Activated naive CD4-positive, alpha-beta T cell treated with anti-CD3 and anti-CD28 coated beads, Interleukin-2, amount 10 ng/mL, durations not matched to agents 7 days and 5 days (primary cell): Measurements from ENCODE around the gene LAMA2.

Experiments used
- CTCF ChIA-PET: fragments of 350-600 bp; sonication (Branson Sonifier 250); formaldehyde crosslinking; loops from one replicate; lab custom pipeline; 2021; ENCODE audit warnings: antibody characterized with exemption; lab: Charles Lee
- DNase-seq: peaks from one replicate; pipeline ENCODE4 v3.0.0-alpha.2; 2020
- H3K27ac Mint-ChIP-seq: one replicate; pipeline ENCODE4 v1.8.0; 2021; ENCODE audit warnings: mild to moderate bottlenecking, moderate library complexity, mixed read lengths
- H3K27me3 Mint-ChIP-seq: one replicate; pipeline ENCODE4 v1.8.0; 2021; ENCODE audit warnings: mild to moderate bottlenecking, mixed read lengths
- H3K36me3 Mint-ChIP-seq: one replicate; pipeline ENCODE4 v1.8.0; 2021; ENCODE audit warnings: mixed read lengths
- H3K4me1 Mint-ChIP-seq: one replicate; pipeline ENCODE4 v1.8.0; 2021; ENCODE audit warnings: mixed read lengths
- H3K4me3 Mint-ChIP-seq: one replicate; pipeline ENCODE4 v1.8.0; 2021; ENCODE audit warnings: mild to moderate bottlenecking, moderate library complexity, mixed read lengths
- H3K9me3 Mint-ChIP-seq: one replicate; pipeline ENCODE4 v1.8.0; 2021; ENCODE audit warnings: mixed read lengths

Gene LAMA2

GRCh38 chr6:129478379-129478778 is 595.4 kb downstream of the LAMA2 start:
- CTCF ChIA-PET: no interaction called here
- Mint-ChIP-seq H3K4me1 (no peaks in the 10 kb centered on the region), H3K27ac (no peak overlapping the region), H3K4me3 (no peak overlapping the region), H3K27me3 (no peaks in the 10 kb centered on the region), H3K9me3 (no peaks in the 10 kb centered on the region), H3K36me3 (no peaks in the 10 kb centered on the region)
- DNase-seq: no peak

GRCh38 chr6:129481706-129482105 is 598.8 kb downstream of the LAMA2 start:
- Mint-ChIP-seq H3K4me1 (no peaks in the 10 kb centered on the region), H3K4me3 (no peak overlapping the region), H3K27me3 (no peaks in the 10 kb centered on the region), H3K27ac (no peak overlapping the region), H3K36me3 (no peaks in the 10 kb centered on the region), H3K9me3 (no peaks in the 10 kb centered on the region)
- CTCF ChIA-PET: no interaction called here
- DNase-seq: no peak

GRCh38 chr6:129485746-129486145 is 602.8 kb downstream of the LAMA2 start:
- H3K27ac Mint-ChIP-seq: no peak overlapping the region
- H3K27me3 Mint-ChIP-seq: no peaks in the 10 kb centered on the region
- no peak for DNase-seq
- H3K4me1 Mint-ChIP-seq: peaks cover 23% of the 10 kb centered on the region
- CTCF ChIA-PET: interaction anchor here (0.6 to 1.1 kb wide), 2 partner anchors 9 to 14 kb away, joined by 3 to 5 read pairs; no protein-coding TSS in a partner anchor
- H3K4me3 Mint-ChIP-seq: no peak overlapping the region
- H3K36me3 Mint-ChIP-seq: no peaks in the 10 kb centered on the region
- H3K9me3 Mint-ChIP-seq: no peaks in the 10 kb centered on the region

GRCh38 chr6:129486327-129486726 is 603.4 kb downstream of the LAMA2 start:
- Mint-ChIP-seq H3K9me3 (no peaks in the 10 kb centered on the region), H3K4me1 (peaks cover 29% of the 10 kb centered on the region), H3K27ac (no peak overlapping the region), H3K4me3 (no peak overlapping the region), H3K27me3 (no peaks in the 10 kb centered on the region), H3K36me3 (no peaks in the 10 kb centered on the region)
- no peak for DNase-seq
- CTCF ChIA-PET: no interaction called here

- Mint-ChIP-seq H3K27ac (no peak overlapping the region), H3K36me3 (no peaks in the 10 kb centered on the region), H3K4me1 (peaks cover 34% of the 10 kb centered on the region), H3K4me3 (no peak overlapping the region), H3K27me3 (no peaks in the 10 kb centered on the region), H3K9me3 (no peaks in the 10 kb centered on the region)
- no peak for DNase-seq
- CTCF ChIA-PET: interaction anchor here (0.9 kb wide), 1 partner anchor 9 kb away, joined by 3 read pairs; no protein-coding TSS in a partner anchor
These were observed 605.4 kb downstream of the LAMA2 start for GRCh38 chr6:129488313-129488712.

- Mint-ChIP-seq H3K27ac (no peak overlapping the region), H3K36me3 (no peaks in the 10 kb centered on the region), H3K4me3 (no peak overlapping the region), H3K27me3 (no peaks in the 10 kb centered on the region), H3K4me1 (peaks cover 34% of the 10 kb centered on the region), H3K9me3 (no peaks in the 10 kb centered on the region)
- CTCF ChIA-PET: interaction anchor here (1.0 to 2.5 kb wide), 4 partner anchors 9 to 447 kb away, joined by 3 to 10 read pairs (median 4); no protein-coding TSS in a partner anchor
- no peak for DNase-seq
These were observed 606.4 kb downstream of the LAMA2 start for GRCh38 chr6:129489215-129489765.

GRCh38 chr6:129490521-129491255 is 607.8 kb downstream of the LAMA2 start:
- peak overlapping the region; percentile 51 for H3K4me3 Mint-ChIP-seq
- H3K9me3 Mint-ChIP-seq: no peaks in the 10 kb centered on the region
- H3K27ac Mint-ChIP-seq: peak overlapping the region; percentile 93
- no peaks in the 10 kb centered on the region for H3K27me3 Mint-ChIP-seq
- H3K36me3 Mint-ChIP-seq: no peaks in the 10 kb centered on the region
- peak; percentile 64 for DNase-seq
- peaks cover 40% of the 10 kb centered on the region for H3K4me1 Mint-ChIP-seq
- CTCF ChIA-PET: interaction anchor here (0.6 to 2.5 kb wide), 5 partner anchors 9 to 732 kb away, joined by 3 to 10 read pairs (median 3); partner anchors contain the start of gene SAMD3

- Mint-ChIP-seq H3K27ac (peak overlapping the region; percentile 93), H3K36me3 (no peaks in the 10 kb centered on the region), H3K9me3 (no peaks in the 10 kb centered on the region), H3K27me3 (no peaks in the 10 kb centered on the region), H3K4me3 (no peak overlapping the region), H3K4me1 (peaks cover 42% of the 10 kb centered on the region)
- DNase-seq: no peak
- CTCF ChIA-PET: interaction anchor here (0.8 to 2.5 kb wide), 3 partner anchors 10 to 119 kb away, joined by 3 to 10 read pairs (median 3); no protein-coding TSS in a partner anchor
These were observed 608.5 kb downstream of the LAMA2 start for GRCh38 chr6:129491436-129491835.

GRCh38 chr6:129492260-129492659 is 609.3 kb downstream of the LAMA2 start:
- Mint-ChIP-seq H3K4me1 (peaks cover 42% of the 10 kb centered on the region), H3K36me3 (no peaks in the 10 kb centered on the region), H3K27me3 (no peaks in the 10 kb centered on the region), H3K9me3 (no peaks in the 10 kb centered on the region), H3K27ac (no peak overlapping the region), H3K4me3 (no peak overlapping the region)
- DNase-seq: no peak
- CTCF ChIA-PET: interaction anchor here (0.8 kb wide), 1 partner anchor 33 kb away, joined by 3 read pairs; no protein-coding TSS in a partner anchor

GRCh38 chr6:129493354-129493902 is 610.5 kb downstream of the LAMA2 start:
- no peaks in the 10 kb centered on the region for H3K27me3 Mint-ChIP-seq
- CTCF ChIA-PET: no interaction called here
- no peak overlapping the region for H3K27ac Mint-ChIP-seq
- H3K36me3 Mint-ChIP-seq: no peaks in the 10 kb centered on the region
- H3K4me3 Mint-ChIP-seq: no peak overlapping the region
- H3K4me1 Mint-ChIP-seq: peaks cover 42% of the 10 kb centered on the region
- no peaks in the 10 kb centered on the region for H3K9me3 Mint-ChIP-seq
- no peak for DNase-seq

- no peaks in the 10 kb centered on the region for H3K9me3 Mint-ChIP-seq
- CTCF ChIA-PET: interaction anchor here (1.3 kb wide), 1 partner anchor 281 kb away, joined by 3 read pairs; no protein-coding TSS in a partner anchor
- peaks cover 42% of the 10 kb centered on the region for H3K4me1 Mint-ChIP-seq
- H3K27ac Mint-ChIP-seq: no peak overlapping the region
- H3K4me3 Mint-ChIP-seq: no peak overlapping the region
- no peaks in the 10 kb centered on the region for H3K36me3 Mint-ChIP-seq
- H3K27me3 Mint-ChIP-seq: no peaks in the 10 kb centered on the region
- DNase-seq: no peak
These were observed 611.2 kb downstream of the LAMA2 start for GRCh38 chr6:129494099-129494498.

- peaks cover 42% of the 10 kb centered on the region for H3K4me1 Mint-ChIP-seq
- CTCF ChIA-PET: interaction anchor here (1.3 kb wide), 1 partner anchor 281 kb away, joined by 3 read pairs; no protein-coding TSS in a partner anchor
- no peaks in the 10 kb centered on the region for H3K36me3 Mint-ChIP-seq
- no peak for DNase-seq
- no peak overlapping the region for H3K27ac Mint-ChIP-seq
- no peaks in the 10 kb centered on the region for H3K27me3 Mint-ChIP-seq
- no peak overlapping the region for H3K4me3 Mint-ChIP-seq
- no peaks in the 10 kb centered on the region for H3K9me3 Mint-ChIP-seq
These were observed 611.6 kb downstream of the LAMA2 start for GRCh38 chr6:129494586-129494985.

GRCh38 chr6:129495652-129496051 is 612.7 kb downstream of the LAMA2 start:
- Mint-ChIP-seq H3K4me3 (no peak overlapping the region), H3K27ac (no peak overlapping the region), H3K27me3 (no peaks in the 10 kb centered on the region), H3K4me1 (peaks cover 32% of the 10 kb centered on the region), H3K36me3 (no peaks in the 10 kb centered on the region), H3K9me3 (no peaks in the 10 kb centered on the region)
- CTCF ChIA-PET: interaction anchor here (0.7 to 1.3 kb wide), 2 partner anchors 280 to 1580 kb away, joined by 3 read pairs; no protein-coding TSS in a partner anchor
- no peak for DNase-seq
